Ovary (tissue), 9 donors: Measurements from ENCODE around the gene RTP3. TPM values are rescaled to one million over a fixed set of nuclear protein-coding genes. Genes with fewer than 3 reads are reported as not detected.

Source experiments
- DNase-seq, 5 donors: peaks; one replicate each; pipeline ENCODE4 v3.0.0-alpha.2; 2019 to 2020
- H3K27ac ChIP-seq, 2 donors: fragments of 200-600 bp; one replicate each; pipeline versions ENCODE4 v1.5.1 to v1.8.0; 2019 to 2022
- H3K27me3 ChIP-seq: fragments of 200-600 bp; one replicate; pipeline ENCODE4 v1.8.0; 2022
- H3K36me3 ChIP-seq: fragments of 200-600 bp; sonication (generic); one replicate; pipeline ENCODE4 v1.5.1; 2019
- H3K4me1 ChIP-seq: one replicate; pipeline ENCODE4 v1.8.1; 2013; ENCODE audit warnings: mild to moderate bottlenecking, moderate library complexity; ENCODE audit not compliant: insufficient read depth
- H3K4me3 ChIP-seq: fragments of 200-600 bp; sonication (generic); one replicate; pipeline ENCODE4 v1.5.1; 2017
- H3K9me3 ChIP-seq, 2 donors: fragments of 200-600 bp in 1 of 2; sonication (generic) in 1 of 2; one replicate each; pipeline versions ENCODE4 v1.5.1 to v1.8.1; 2013 to 2019; ENCODE audit warnings: mild to moderate bottlenecking in 1 of 2, moderate library complexity in 1 of 2
- CTCF ChIP-seq, 3 donors: fragments of 450-650 bp in 2 of 3; fragments of 200-600 bp in 1 of 3; IDR thresholded peaks; one replicate each; pipeline versions ENCODE4 v1.5.1 to v1.8.0; 2016 to 2022; ENCODE audit warnings: antibody characterized with exemption in 3 of 3, mild to moderate bottlenecking in 1 of 3
- EP300 ChIP-seq: sonication (generic); formaldehyde crosslinking; IDR thresholded peaks from one replicate; pipeline ENCODE4 v1.6.1; 2017; ENCODE audit warnings: antibody characterized with exemption
- POLR2A ChIP-seq: fragments of 450-650 bp; IDR thresholded peaks from one replicate; pipeline ENCODE4 v1.6.1; 2017; ENCODE audit warnings: antibody characterized with exemption, mild to moderate bottlenecking, moderate library complexity
- whole genome bisulfite sequencing, 3 donors: extraction: QIAGEN DNeasy Blood & Tissue Kit in 1 of 3; methylation state at CpG; one replicate each; pipeline versions ENCODE4 v1.1.5 to v1.1.7; 2013 to 2017; 5-methylcytosine and 5-hydroxymethylcytosine counted together
- intact Hi-C, 4 donors: fragments of 100-400 bp; cut with DNase I; formaldehyde crosslinking; loops; one replicate each; pipeline versions ENCODE4 v1.11.0 to v1.15.1; 2022 to 2023
- polyA plus RNA-seq, 2 donors: library from polyadenylated mRNA; stranded (reverse); fragments of 200-250 nt in 1 of 2; fragments of 350-450 nt in 1 of 2; fragmentation: Illumina TruSeq in 1 of 2; extraction: RNeasy Lipid Tissue Mini Kit (QIAGEN cat#74804) in 1 of 2; gene quantifications; one replicate each; pipeline ENCODE4 v1.2.3, GENCODE V29; 2013 to 2014
- total RNA-seq, 7 donors: library from RNA; depleted of rRNA in 2 of 7; stranded (reverse); fragments of >200 nt in 2 of 7; fragmentation: NEBNext Ultra II Directional in 3 of 7; extraction: Animal tissue kit (Norgen Biotek cat#: 25700) in 3 of 7; gene quantifications; one replicate each; pipeline versions ENCODE4 v1.1.0 to v1.2.4, GENCODE V29; 2016 to 2023
- donor health status: DM: no; HTN: no; CAD: no; lungs with moderate emphysema.
- donor health status: DM: no; HTN: no; CAD: no.
- donor health status: Bipolar disorder and iron deficiency.
- donor health status: DM: yes; HTN: yes; CAD: no.
- donor health status: DM: no; HTN: no; CAD: no.
- donor health status: DM: yes; HTN: yes; CAD: no.

Gene RTP3
- total and polyA plus RNA-seq, 9 donors = not detected

DNA sequence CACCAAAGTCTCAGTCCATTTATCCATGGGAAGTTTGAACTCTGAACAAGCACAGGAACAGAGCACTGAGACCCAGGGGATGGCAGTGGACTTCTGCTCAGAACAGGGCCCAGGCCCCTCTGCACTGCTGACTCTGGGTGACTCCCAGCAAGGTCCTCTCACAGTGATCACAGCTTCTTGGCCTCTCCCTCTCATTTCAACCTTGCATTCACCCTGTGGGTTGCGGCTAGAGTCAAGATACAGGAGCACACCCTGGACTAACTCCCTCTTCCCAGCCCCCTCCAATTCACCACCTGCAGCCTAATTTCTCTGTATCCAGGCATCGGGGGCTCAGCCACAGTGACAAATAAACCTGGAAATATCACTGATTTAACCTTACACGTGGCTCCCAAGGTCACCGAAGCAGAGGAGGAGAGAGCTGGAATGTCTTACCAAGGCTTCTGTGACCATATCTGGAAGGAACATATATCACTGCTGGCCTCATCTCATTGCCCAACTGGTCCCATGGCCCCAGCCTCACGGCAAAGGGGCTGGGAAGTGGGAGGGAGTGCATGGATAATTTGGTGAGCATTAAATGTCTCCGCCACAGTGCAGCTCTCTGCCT, 1.2 kb downstream of the RTP3 start:
- no peaks in the 10 kb centered on the region for H3K4me1 ChIP-seq
- intact Hi-C loops = no loop called here
- no peaks in the 10 kb centered on the region for H3K36me3 ChIP-seq
- H3K27me3 ChIP-seq = no peaks in the 10 kb centered on the region
- no peak overlapping the region for H3K4me3 ChIP-seq
- no peak for TF ChIP-seq CTCF (IDR thresholded peaks at IDR 0.05)
- TF ChIP-seq EP300 = no peak
- no peak for TF ChIP-seq POLR2A
- 34 to 36% (median 34%) methylated on average over 6 of the region's 6 CpGs for WGBS, 3 donors
- no peaks in the 10 kb centered on the region for H3K9me3 ChIP-seq
- no peak overlapping the region for H3K27ac ChIP-seq
- DNase-seq = no peak

GRCh38 chr3:46500656-46501635, 3.2 kb downstream of the RTP3 start:
- Histone ChIP-seq H3K4me1 (no peaks in the 10 kb centered on the region), H3K27ac (no peak overlapping the region), H3K27me3 (no peaks in the 10 kb centered on the region), H3K9me3 (no peaks in the 10 kb centered on the region), H3K36me3 (no peaks in the 10 kb centered on the region), H3K4me3 (no peak overlapping the region)
- TF ChIP-seq CTCF (IDR thresholded peaks at IDR 0.05) (no peak), EP300 (no peak), POLR2A (no peak)
- 61 to 69% (median 64%) methylated on average over 5 of the region's 5 CpGs for WGBS, 3 donors
- no peak for DNase-seq
- intact Hi-C loops = no loop called here

- Histone ChIP-seq H3K27ac (no peak overlapping the region), H3K27me3 (no peaks in the 10 kb centered on the region), H3K4me3 (no peak overlapping the region), H3K36me3 (no peaks in the 10 kb centered on the region), H3K4me1 (no peaks in the 10 kb centered on the region), H3K9me3 (no peaks in the 10 kb centered on the region)
- TF ChIP-seq EP300 (no peak), CTCF (IDR thresholded peaks at IDR 0.05) (no peak), POLR2A (no peak)
- intact Hi-C loops = no loop called here
- 71 to 79% (median 78%) methylated on average over 4 of the region's 4 CpGs for WGBS, 3 donors
- no peak for DNase-seq
Observed at GRCh38 chr3:46501702-46502101, 3.9 kb downstream of the RTP3 start.

GRCh38 chr3:46503200-46503874, 5.6 kb downstream of the RTP3 start:
- H3K4me1 ChIP-seq = no peaks in the 10 kb centered on the region
- H3K36me3 ChIP-seq = no peaks in the 10 kb centered on the region
- TF ChIP-seq POLR2A (no peak), EP300 (no peak), CTCF (IDR thresholded peaks at IDR 0.05) (no peak)
- H3K27ac ChIP-seq = no peak overlapping the region
- WGBS, 3 donors = 55 to 66% (median 57%) methylated on average over 7 of the region's 7 CpGs
- H3K27me3 ChIP-seq = no peaks in the 10 kb centered on the region
- DNase-seq = no peak
- no peak overlapping the region for H3K4me3 ChIP-seq
- intact Hi-C loops = no loop called here
- no peaks in the 10 kb centered on the region for H3K9me3 ChIP-seq
